ENCODE data around the gene POLR2J.

Gene POLR2J

GRCh38 chr7:102436118-102436517 lies 42.6 kb downstream of the POLR2J start:
- no peak for DNase-seq (ENCODE audit: low read depth)

DNA sequence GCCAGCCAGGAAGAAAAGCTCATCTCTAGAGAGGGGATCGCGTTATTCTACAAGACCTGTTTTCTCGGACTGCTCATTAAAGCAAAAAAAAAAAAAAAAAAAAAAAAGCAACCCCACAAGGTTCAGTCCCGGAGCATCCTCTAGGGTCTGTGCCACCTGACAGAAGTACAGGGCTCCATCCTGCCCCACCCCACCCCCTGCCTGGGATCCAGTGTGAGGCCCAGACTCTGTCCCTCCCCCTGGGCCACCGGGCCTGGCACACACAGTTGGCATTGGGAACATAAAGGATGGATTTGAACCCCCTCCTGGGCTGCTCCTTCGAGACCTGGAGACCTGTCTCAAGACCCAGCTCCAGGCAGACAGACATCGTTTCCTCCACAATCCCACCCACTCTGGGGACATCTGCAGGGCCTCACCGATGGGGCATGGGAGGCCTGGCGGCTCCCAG lies 44.7 kb downstream of the POLR2J start:
- no peak for DNase-seq (ENCODE audit: low read depth)

- DNase-seq (ENCODE audit: low read depth), result peak; percentile 38
These were observed 45.3 kb downstream of the POLR2J start, which contains the start of gene ORAI2 for GRCh38 chr7:102433219-102434038. Gene ORAI2, plus strand, starts transcription at chr7:102433575. Its CDS starts 5,382 bp downstream, at chr7:102438957.

DNA sequence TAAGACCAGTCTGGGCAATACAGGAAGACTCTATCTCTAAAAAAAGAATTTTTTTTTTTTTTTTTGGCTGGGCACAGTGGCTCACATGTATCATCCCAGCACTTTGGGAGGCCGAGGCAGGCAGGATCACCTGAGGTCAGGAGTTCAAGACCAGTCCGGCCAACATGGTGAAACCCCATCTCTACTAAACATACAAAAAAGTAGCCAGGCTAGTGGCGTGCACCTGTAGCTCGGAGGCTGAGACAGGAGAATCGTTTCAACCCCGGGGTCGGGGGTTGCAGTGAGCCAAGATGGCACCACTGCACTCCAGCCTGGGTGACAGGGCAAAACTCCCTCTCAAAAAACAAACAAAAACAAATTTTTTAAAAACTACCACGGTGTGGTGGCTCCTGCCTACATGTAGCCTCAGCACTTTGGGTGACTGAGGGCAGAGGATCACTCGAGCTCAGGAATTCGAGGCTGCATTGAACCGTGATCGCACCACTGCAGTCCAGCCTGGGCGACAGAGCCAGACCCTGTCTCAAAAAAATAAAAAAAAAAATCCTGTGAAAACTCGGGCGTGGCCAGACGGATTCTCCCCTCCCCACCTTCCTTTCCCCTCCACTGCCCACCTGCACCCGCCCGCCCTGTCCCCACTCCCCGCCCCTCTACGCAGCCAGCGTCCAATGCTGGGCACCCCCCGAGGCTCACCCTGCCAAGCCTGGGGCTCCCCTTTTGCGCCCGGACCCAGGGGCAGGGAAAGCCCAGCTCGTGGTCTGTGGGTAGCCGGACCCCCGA lies 46.1 kb downstream of the POLR2J start:
- no peak for DNase-seq (ENCODE audit: low read depth)

DNA sequence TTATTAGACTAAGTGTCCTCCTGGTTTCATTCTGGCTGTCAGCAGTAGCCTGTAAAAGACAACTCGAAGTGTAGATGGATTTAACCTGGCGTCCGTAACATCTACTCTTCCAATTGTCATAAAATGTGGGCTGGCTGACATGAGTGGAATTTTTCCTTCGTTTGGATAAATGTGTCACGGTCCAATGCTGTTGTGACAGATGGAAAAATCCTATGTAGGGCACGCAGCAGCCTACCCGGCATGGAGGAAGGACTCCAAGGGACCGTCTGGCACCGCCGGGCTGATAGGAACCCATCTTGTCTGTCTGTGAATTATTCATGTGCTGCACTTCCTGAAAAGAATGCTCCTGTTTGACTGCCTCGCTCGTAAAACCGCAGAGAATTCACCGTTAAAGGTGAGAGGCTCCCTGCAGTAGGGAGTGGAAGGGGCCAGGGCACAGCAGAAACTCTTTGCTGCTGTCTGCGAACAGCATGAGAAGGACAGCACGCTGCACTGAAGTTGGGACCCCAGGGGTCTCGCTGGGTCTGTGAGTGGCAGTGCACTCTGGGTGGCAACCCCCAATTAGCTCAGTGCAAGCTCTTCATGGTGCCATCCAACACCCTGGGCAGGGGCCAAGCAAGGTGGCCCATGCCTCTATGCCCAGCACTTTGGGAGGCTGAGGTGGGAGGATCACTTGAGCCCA lies 47.0 kb downstream of the POLR2J start:
- no peak for DNase-seq (ENCODE audit: low read depth)

GRCh38 chr7:102429141-102429899 lies 49.4 kb downstream of the POLR2J start:
- DNase-seq (ENCODE audit: low read depth), result no peak

- DNase-seq (ENCODE audit: low read depth), result no peak
These were observed 51.7 kb downstream of the POLR2J start for GRCh38 chr7:102427019-102427405.

DNA sequence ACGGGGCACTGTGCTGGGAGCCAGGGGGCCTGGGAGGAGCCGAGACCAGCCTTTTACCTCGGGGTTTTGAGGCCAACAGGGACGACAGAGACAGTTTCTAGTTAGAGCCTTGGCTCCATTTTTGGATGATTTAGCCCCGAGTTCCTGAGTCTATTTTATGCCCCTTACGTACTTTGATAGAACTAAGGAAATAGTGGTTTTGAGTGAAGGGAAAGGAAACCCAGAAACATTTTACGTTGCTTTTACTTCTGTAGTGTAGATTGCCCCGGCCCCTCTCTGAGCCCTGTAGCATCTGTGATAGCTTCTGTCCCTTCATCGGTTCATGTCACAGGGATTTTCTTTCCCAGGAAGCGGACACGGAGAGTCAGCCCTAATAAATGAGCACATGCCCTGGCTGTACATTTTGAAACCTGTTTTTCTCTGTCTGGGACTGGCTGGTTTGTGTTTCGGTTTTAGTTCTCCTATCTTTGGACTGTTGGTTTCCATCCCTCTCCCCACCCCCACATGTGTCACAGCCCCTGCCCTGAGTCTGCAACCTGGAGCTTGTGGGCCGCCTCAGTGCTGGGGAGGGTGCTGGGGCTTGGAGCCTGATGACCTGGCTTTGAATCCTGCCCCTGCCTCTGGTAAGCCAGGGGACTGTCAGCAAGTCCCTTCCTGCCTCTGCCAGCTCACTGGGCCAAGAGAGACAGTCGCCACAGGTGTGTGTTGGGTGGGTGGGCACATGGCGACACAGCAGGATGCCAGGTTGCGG lies 52.3 kb downstream of the POLR2J start:
- no peak for DNase-seq (ENCODE audit: low read depth)

- no peak for DNase-seq (ENCODE audit: low read depth)
These were observed 53.0 kb downstream of the POLR2J start for GRCh38 chr7:102425639-102426267.

DNA sequence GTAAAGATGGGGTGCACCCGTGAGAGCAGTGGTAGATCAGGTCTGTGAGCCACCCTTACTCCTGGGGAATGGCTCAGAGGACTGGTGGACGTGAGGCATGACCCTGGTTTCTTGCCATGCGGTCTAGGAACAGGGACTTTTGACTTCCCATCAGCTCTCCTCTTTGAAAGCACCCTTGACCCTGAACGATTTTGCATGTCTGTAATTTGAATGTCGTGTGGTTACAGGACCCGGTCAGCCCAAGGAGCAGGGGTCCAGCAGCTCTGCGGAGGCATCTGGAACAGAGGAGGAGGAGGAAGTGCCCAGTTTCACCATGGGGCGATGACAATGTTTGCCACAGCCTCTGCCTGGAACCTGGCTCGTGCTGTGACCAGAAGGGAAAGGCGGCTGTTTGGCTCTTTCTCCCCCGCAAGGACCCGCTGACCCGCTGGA lies 53.9 kb downstream of the POLR2J start:
- no peak for DNase-seq (ENCODE audit: low read depth)

DNA sequence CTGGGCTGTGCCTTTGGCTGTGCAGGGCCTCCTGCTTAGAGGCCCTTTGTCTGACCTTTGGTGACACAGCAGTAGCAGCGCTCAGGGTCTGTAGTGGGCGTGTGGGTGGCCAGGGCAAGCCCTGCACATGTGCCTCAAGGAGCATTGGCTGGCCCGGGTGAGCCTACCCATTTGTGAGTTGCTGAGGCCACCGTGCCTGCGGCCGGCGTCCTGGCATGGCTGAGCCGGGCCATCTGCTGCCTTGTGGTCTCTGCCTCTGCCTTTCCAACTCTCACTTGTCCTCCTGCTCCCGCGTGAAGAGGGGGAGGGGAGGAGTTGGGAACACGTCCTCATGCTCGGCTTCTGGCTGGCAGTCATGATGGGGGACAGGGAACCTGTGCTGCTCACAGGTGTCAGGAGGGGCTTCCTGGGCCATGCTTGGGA lies 54.6 kb downstream of the POLR2J start:
- DNase-seq (ENCODE audit: low read depth), result no peak

Data from amniotic epithelial cell (primary cell).